Endodermal cell (in vitro differentiated cells): ENCODE results near the gene S100A14. TPM values are rescaled to one million over a fixed set of nuclear protein-coding genes. Genes with fewer than 3 reads are reported as not detected.
A peak's percentile ranks its signal among the peaks of the same experiment; 100 is the strongest.

Experiments used
- DNase-seq: peaks from one replicate; pipeline ENCODE4 v3.0.0-alpha.2; 2017
- H3K27ac ChIP-seq: 2 replicates; pipeline ENCODE4 v1.5.1; 2013; ENCODE audit warnings: mild to moderate bottlenecking, low read depth, low read length, moderate library complexity
- H3K27me3 ChIP-seq: 2 replicates; pipeline ENCODE4 v1.6.1; 2013; ENCODE audit warnings: mild to moderate bottlenecking, low read length, moderate library complexity; ENCODE audit not compliant: insufficient read depth, control insufficient read depth, poor library complexity, severe bottlenecking
- H3K36me3 ChIP-seq: 2 replicates; pipeline ENCODE4 v1.7.0; 2013; ENCODE audit warnings: mild to moderate bottlenecking, low read length, moderate library complexity; ENCODE audit not compliant: control insufficient read depth, insufficient read depth
- H3K4me1 ChIP-seq: one replicate; pipeline ENCODE4 v1.7.0; 2013; ENCODE audit warnings: low read length; ENCODE audit not compliant: control insufficient read depth, insufficient read depth
- H3K4me3 ChIP-seq: 2 replicates; pipeline ENCODE4 v1.5.1; 2013; ENCODE audit warnings: mild to moderate bottlenecking, low read length, moderate library complexity
- H3K9ac ChIP-seq: 2 replicates; pipeline ENCODE4 v1.6.1; 2013; ENCODE audit warnings: mild to moderate bottlenecking, low read length, moderate library complexity; ENCODE audit not compliant: poor library complexity, severe bottlenecking; ENCODE audit errors: extremely low read depth
- H3K9me3 ChIP-seq: 2 replicates; pipeline ENCODE4 v1.6.1; 2013; ENCODE audit warnings: mild to moderate bottlenecking, low read length, moderate library complexity; ENCODE audit not compliant: control insufficient read depth
- H3K27ac Mint-ChIP-seq: 2 replicates; pipeline ENCODE4 v1.8.0; 2020; ENCODE audit warnings: mixed read lengths
- H3K27me3 Mint-ChIP-seq: 2 replicates; pipeline ENCODE4 v1.8.0; 2021; ENCODE audit warnings: mild to moderate bottlenecking, mixed read lengths; ENCODE audit not compliant: insufficient read depth
- H3K36me3 Mint-ChIP-seq: 2 replicates; pipeline ENCODE4 v1.8.0; 2020; ENCODE audit warnings: low read depth, mixed read lengths
- H3K4me1 Mint-ChIP-seq: 2 replicates; pipeline ENCODE4 v1.8.0; 2020; ENCODE audit warnings: mixed read lengths
- H3K4me3 Mint-ChIP-seq: 2 replicates; pipeline ENCODE4 v1.8.0; 2020; ENCODE audit warnings: mild to moderate bottlenecking, moderate library complexity, mixed read lengths
- H3K9me3 Mint-ChIP-seq: 2 replicates; pipeline ENCODE4 v1.8.0; 2020; ENCODE audit warnings: mild to moderate bottlenecking, mixed read lengths
- CTCF ChIP-seq: fragments of 200-600 bp; sonication (generic); conservative IDR thresholded peaks from 2 replicates; pipeline ENCODE4 v1.5.0; 2021; ENCODE audit warnings: antibody characterized with exemption, mild to moderate bottlenecking
- WGBS, 2 experiments: methylation state at CpG; one replicate each; pipeline versions ENCODE4 v1.1.5 to v1.1.7; 2013; ENCODE audit warnings: missing lambda C conversion rate in 2 of 2, mixed read lengths in 1 of 2; ENCODE audit not compliant: insufficient coverage in 1 of 2, insufficient read length in 1 of 2; 5-methylcytosine and 5-hydroxymethylcytosine counted together
- long read RNA-seq, 4 experiments: library from polyadenylated mRNA in 2 of 4; library from RNA in 1 of 4; library from capped mRNA in 1 of 4; stranded (forward) in 3 of 4; unstranded in 1 of 4; transcript quantifications; one replicate each; pipeline ENCODE4 v2.0.0, GENCODE V29; 2020 to 2021; ENCODE audit warnings: inconsistent platforms in 1 of 4
- polyA plus RNA-seq, 2 experiments: library from polyadenylated mRNA; stranded (reverse); fragments of 50-300 nt; gene quantifications; one replicate each; pipeline ENCODE4 v1.2.3, GENCODE V29; 2013
- total RNA-seq, 2 donors: library from RNA; stranded (reverse); fragmentation: NEBNext Ultra II Directional in 1 of 2; extraction: Animal tissue kit (Norgen Biotek cat#: 25700) in 1 of 2; gene quantifications; 2 replicates in 1 of 2; 3 replicates in 1 of 2; pipeline ENCODE4 v1.2.1, GENCODE V29; 2021

The S100A14 gene
- 100 to 1,000 TPM in 1 of 2 donors, 10 to 100 TPM in 1; 53.8 to 119 TPM for total RNA-seq
- polyA plus RNA-seq (2013, experiment 1 of 2) = 1.4 TPM
- 0.54 TPM for polyA plus RNA-seq (2013, experiment 2 of 2)
- long read RNA-seq, experiment 1, transcript S100A14-206 (3 exons, 1,025 nt) = major isoform, 50 of 67 reads
- long read RNA-seq, experiment 1, transcript S100A14-201 (4 exons, 1,058 nt) = minor isoform, 5 of 67 reads
- long read RNA-seq, experiment 1, partial matches to known transcripts = 3 of 67 reads
- long read RNA-seq, experiment 1, other reads (novel, unspliced or antisense) = 9 of 67 reads
- long read RNA-seq, experiment 2, transcript S100A14-201 (4 exons, 1,058 nt) = major isoform, 152 of 168 reads
- long read RNA-seq, experiment 2, partial matches to known transcripts = 1 of 168 reads
- long read RNA-seq, experiment 2, other reads (novel, unspliced or antisense) = 7 of 168 reads
- long read RNA-seq, experiment 3, transcript S100A14-201 (4 exons, 1,058 nt) = major isoform, 46 of 50 reads
- long read RNA-seq, experiment 3, partial matches to known transcripts = 0 of 50 reads
- long read RNA-seq, experiment 3, other reads (novel, unspliced or antisense) = 0 of 50 reads
- long read RNA-seq, experiment 4, transcript S100A14-203 (4 exons, 1,080 nt) = minor isoform, 32 of 1,583 reads
- long read RNA-seq, experiment 4, transcript S100A14-201 (4 exons, 1,058 nt) = major isoform, 993 of 1,583 reads
- long read RNA-seq, experiment 4, transcript S100A14-206 (3 exons, 1,025 nt) = minor isoform, 53 of 1,583 reads
- long read RNA-seq, experiment 4, partial matches to known transcripts = 463 of 1,583 reads
- long read RNA-seq, experiment 4, other reads (novel, unspliced or antisense) = 40 of 1,583 reads

DNA sequence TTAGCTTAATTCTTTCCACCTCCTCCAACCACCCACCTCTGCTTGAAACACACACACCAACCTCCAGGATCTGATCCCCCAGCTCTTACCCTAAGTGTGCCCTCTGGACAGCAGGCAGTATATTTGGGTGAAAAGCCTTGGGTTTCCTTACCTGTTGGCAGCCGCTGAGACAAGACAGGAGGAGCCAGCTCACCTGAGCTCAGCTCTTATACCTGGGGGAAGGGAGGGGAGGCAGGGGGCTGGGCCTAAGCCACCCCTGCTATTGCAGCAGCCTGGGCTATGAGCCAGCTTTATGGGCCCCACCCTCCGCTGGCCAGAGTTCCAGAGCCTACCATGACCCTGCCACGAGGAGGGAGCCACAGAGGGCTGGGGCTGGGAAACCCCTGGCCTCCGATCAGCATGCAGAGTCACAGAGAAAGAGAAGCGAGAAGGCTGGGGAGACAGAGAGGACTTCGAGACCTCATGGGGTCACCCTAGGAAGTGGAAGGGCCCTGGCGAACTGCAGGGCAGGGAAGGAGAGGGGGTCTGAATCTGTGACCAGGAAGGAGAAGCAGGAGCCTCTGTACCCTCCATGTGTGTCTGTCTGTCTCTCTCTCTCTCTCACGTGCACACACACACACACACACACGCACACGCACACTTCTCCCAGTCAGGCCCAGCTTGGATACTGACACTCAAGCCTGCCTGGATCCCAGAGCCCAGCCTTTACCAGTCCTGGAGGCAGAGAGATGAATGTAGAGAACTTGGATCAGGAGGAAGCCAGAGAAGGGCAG lies at the start of gene S100A14:
TSS of gene S100A14 (minus strand) at position 182 of the 773 bp plus-strand sequence. CDS start 467 bp downstream, outside the sequence.
- Mint-ChIP-seq H3K9me3 (no peaks in the 10 kb centered on the region), H3K36me3 (peaks cover 28% of the 10 kb centered on the region), H3K4me3 (peak within 1 kb of the TSS; percentile 49), H3K4me1 (peaks cover 41% of the 10 kb centered on the region), H3K27me3 (no peaks in the 10 kb centered on the region), H3K27ac (peak within 1 kb of the TSS; percentile 92)
- Histone ChIP-seq H3K4me3 (no peak within 1 kb of the TSS), H3K36me3 (peaks cover 29% of the 10 kb centered on the region), H3K4me1 (no peaks in the 10 kb centered on the region), H3K27me3 (no peaks in the 10 kb centered on the region), H3K9me3 (no peaks in the 10 kb centered on the region), H3K27ac (no peak within 1 kb of the TSS), H3K9ac (no peak within 1 kb of the TSS)
- peak; percentile 68 for DNase-seq
- 88% methylated on average over 6 to 10 of the region's 10 CpGs for WGBS, 2 experiments
- TF ChIP-seq CTCF = no peak

DNA sequence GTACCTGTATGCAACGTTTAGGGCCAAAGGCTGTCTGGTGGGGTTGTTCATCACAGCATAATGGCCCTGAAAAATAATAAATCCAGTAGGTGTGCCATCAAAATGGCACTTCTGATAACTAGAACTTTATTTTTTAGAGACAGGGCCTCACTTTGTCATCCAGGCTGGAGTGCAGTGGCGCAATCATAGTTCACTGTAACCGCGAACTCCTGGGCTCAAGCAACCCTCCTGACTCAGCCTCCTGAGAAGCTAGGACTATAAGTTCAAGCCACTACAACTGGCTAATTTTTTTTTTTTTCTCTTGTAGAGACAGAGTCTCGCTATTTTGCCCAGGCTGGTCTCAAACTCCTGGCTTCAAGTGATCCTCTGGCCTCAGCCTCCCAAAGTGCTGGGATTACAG lies 47.1 kb upstream of the S100A14 start:
- H3K4me1 Mint-ChIP-seq = peaks cover 12% of the 10 kb centered on the region
- peaks cover 74% of the 10 kb centered on the region for H3K36me3 ChIP-seq
- peaks cover 5% of the 10 kb centered on the region for H3K4me1 ChIP-seq

More for the DNA sequence above, 47.1 kb upstream of the S100A14 start:
- H3K9me3 Mint-ChIP-seq = no peaks in the 10 kb centered on the region
- no peaks in the 10 kb centered on the region for H3K27me3 Mint-ChIP-seq
- no peak overlapping the region for H3K27ac Mint-ChIP-seq
- peaks cover 71% of the 10 kb centered on the region for H3K36me3 Mint-ChIP-seq
- DNase-seq = no peak
- Histone ChIP-seq H3K9me3 (no peaks in the 10 kb centered on the region), H3K4me3 (no peak overlapping the region), H3K9ac (no peak overlapping the region), H3K27ac (no peak overlapping the region), H3K27me3 (no peaks in the 10 kb centered on the region)
- H3K4me3 Mint-ChIP-seq = no peak overlapping the region
- TF ChIP-seq CTCF = no peak
- 93 to 97% methylated on average over 5 of the region's 5 CpGs for WGBS, 2 experiments
